ENCODE results near the gene CLIP1.
A peak's percentile ranks its signal among the peaks of the same experiment; 100 is the strongest.

Gene CLIP1

DNA sequence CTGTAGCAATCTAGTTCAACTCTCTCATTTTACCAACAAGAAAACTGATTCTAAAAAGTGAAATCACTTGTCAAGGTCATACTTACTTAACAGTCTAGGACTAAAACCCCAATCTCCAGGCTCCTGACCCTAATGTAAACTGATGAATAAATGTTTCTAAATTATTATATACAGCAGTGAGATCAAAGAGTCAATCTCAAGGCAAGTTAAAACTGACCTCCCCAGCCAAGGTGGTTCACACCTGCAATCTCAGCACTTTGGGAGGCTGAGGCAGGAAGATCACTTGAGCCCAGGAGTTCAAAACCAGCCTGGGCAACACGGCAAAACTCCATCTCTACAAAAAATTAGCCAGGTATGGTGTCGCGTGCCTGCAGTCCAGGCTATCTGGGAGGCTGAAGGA, 15.3 kb downstream of the CLIP1 start:
- TF ChIP-seq NFIC (IDR thresholded peaks at IDR 0.05) (no peak), EP300 (IDR thresholded peaks at IDR 0.05; ENCODE audit: borderline replicate concordance) (no peak), RAD21 (IDR thresholded peaks at IDR 0.05; ENCODE audit: low read depth) (no peak), FOXM1 (IDR thresholded peaks at IDR 0.05; ENCODE audit: borderline replicate concordance, low read depth) (no peak), EGR1 (IDR thresholded peaks at IDR 0.05) (no peak), YY1 (IDR thresholded peaks at IDR 0.05; ENCODE audit: low read depth) (no peak), TCF12 (IDR thresholded peaks at IDR 0.05; ENCODE audit: low read depth) (no peak), CREB1 (IDR thresholded peaks at IDR 0.05; ENCODE audit: low read depth) (no peak), ZBTB7A (IDR thresholded peaks at IDR 0.05; ENCODE audit: low read depth) (no peak), TEAD4 (IDR thresholded peaks at IDR 0.05) (no peak), TAF1 (IDR thresholded peaks at IDR 0.05; ENCODE audit: low read depth) (no peak), CEBPB (IDR thresholded peaks at IDR 0.05) (no peak)
- TF ChIP-seq, protein P1, sequence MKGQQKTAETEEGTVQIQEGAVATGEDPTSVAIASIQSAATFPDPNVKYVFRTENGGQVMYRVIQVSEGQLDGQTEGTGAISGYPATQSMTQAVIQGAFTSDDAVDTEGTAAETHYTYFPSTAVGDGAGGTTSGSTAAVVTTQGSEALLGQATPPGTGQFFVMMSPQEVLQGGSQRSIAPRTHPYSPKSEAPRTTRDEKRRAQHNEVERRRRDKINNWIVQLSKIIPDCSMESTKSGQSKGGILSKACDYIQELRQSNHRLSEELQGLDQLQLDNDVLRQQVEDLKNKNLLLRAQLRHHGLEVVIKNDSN (IDR thresholded peaks at IDR 0.05), result no peak
- TF ChIP-seq, protein P2, sequence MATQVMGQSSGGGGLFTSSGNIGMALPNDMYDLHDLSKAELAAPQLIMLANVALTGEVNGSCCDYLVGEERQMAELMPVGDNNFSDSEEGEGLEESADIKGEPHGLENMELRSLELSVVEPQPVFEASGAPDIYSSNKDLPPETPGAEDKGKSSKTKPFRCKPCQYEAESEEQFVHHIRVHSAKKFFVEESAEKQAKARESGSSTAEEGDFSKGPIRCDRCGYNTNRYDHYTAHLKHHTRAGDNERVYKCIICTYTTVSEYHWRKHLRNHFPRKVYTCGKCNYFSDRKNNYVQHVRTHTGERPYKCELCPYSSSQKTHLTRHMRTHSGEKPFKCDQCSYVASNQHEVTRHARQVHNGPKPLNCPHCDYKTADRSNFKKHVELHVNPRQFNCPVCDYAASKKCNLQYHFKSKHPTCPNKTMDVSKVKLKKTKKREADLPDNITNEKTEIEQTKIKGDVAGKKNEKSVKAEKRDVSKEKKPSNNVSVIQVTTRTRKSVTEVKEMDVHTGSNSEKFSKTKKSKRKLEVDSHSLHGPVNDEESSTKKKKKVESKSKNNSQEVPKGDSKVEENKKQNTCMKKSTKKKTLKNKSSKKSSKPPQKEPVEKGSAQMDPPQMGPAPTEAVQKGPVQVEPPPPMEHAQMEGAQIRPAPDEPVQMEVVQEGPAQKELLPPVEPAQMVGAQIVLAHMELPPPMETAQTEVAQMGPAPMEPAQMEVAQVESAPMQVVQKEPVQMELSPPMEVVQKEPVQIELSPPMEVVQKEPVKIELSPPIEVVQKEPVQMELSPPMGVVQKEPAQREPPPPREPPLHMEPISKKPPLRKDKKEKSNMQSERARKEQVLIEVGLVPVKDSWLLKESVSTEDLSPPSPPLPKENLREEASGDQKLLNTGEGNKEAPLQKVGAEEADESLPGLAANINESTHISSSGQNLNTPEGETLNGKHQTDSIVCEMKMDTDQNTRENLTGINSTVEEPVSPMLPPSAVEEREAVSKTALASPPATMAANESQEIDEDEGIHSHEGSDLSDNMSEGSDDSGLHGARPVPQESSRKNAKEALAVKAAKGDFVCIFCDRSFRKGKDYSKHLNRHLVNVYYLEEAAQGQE (IDR thresholded peaks at IDR 0.05; ENCODE audit: low read depth), result no peak
- TF ChIP-seq, protein P3, sequence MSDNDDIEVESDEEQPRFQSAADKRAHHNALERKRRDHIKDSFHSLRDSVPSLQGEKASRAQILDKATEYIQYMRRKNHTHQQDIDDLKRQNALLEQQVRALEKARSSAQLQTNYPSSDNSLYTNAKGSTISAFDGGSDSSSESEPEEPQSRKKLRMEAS (IDR thresholded peaks at IDR 0.05), result no peak

DNA sequence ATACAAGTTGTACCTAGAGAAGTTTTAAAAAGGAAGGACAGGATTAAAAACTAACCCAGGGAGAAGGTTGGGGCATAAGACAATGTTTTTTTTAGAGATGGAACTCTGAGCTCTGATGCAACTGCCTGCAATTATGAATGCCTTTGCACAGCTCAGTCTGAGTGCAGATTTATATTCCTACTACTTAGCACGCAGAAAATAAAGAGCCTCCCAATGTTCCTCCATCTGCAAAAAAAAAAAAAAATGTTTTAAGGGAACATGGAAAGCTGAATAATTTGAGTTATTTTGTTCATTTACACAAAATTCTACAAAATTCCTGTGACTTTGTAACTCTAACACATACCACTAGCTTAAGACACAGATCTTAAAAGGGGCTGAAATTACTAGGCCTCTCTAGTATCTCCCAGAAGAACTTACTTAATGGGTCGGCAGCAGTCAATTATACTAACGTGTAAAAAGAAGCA, 15.7 kb downstream of the CLIP1 start:
- TF ChIP-seq TEAD4 (IDR thresholded peaks at IDR 0.05) (no peak), CEBPB (IDR thresholded peaks at IDR 0.05) (0 out of 2 replicates have a peak, but pooled peaks have one; percentile 22)

DNA sequence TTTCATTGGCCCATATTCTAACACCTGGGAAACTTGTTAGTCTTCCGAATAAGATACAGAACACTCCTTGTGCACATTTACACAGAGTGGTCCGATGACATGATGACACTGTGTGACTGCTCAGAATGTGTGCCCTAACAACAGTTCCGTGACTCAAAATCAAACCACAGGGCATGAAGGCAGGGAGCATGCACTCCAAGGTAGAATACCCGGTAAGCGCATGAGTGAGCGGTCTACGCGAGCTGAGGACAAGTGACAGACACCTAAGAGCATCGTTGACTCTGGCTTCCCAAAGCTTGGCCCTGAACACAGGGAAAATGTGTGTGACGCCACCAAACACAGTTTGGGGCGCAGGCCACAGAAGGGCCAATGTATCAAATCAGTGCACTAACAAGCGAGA, 18.6 kb downstream of the CLIP1 start:
- TF ChIP-seq, protein P2 (IDR thresholded peaks at IDR 0.05; ENCODE audit: low read depth), result no peak

DNA sequence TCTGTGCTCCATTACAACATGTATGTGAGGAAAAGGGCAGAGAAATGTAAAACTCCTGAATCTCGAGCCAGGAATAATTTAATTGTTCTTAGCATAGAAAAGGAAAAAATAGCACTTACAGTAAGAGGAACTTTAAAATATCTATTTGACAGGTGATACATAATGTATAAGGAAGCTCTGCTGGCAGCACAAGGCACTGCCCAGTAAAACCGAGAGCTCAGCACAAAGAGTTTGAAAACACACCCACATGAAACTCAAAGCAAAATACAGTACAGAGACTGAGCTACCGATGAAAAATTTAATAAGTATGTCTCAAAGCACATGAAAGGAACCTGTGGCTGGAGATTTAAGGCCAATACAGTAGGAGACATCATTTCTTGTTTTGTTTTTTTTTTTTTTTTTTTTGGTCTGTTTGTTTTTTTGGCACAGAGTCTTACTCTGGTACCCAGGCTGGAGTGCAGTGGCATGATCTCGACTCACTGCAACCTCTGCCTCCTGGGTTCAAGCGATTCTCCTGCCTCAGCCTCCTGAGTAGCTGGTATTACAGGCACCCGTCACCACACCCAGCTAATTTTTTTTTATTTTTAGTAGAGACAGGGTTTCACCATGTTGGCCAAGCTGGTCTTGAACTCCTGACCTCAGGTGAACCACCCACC, 19.2 kb downstream of the CLIP1 start:
- no peak for TF ChIP-seq ZBTB7A (IDR thresholded peaks at IDR 0.05; ENCODE audit: low read depth)
- TF ChIP-seq EGR1 (IDR thresholded peaks at IDR 0.05), result no peak
- no peak for TF ChIP-seq TAF1 (IDR thresholded peaks at IDR 0.05; ENCODE audit: low read depth)
- no peak for TF ChIP-seq TEAD4 (IDR thresholded peaks at IDR 0.05)
- TF ChIP-seq, protein P1 (IDR thresholded peaks at IDR 0.05), result no peak
- TF ChIP-seq FOXM1 (IDR thresholded peaks at IDR 0.05; ENCODE audit: borderline replicate concordance, low read depth), result no peak
- no peak for TF ChIP-seq YY1 (IDR thresholded peaks at IDR 0.05; ENCODE audit: low read depth)
- no peak for TF ChIP-seq NFIC (IDR thresholded peaks at IDR 0.05)
- TF ChIP-seq, protein P3 (IDR thresholded peaks at IDR 0.05), result no peak
- TF ChIP-seq RAD21 (IDR thresholded peaks at IDR 0.05; ENCODE audit: low read depth), result no peak
- no peak for TF ChIP-seq EP300 (IDR thresholded peaks at IDR 0.05; ENCODE audit: borderline replicate concordance)
- TF ChIP-seq, protein P2 (IDR thresholded peaks at IDR 0.05; ENCODE audit: low read depth), result no peak
- no peak for TF ChIP-seq TCF12 (IDR thresholded peaks at IDR 0.05; ENCODE audit: low read depth)
- no peak for TF ChIP-seq CREB1 (IDR thresholded peaks at IDR 0.05; ENCODE audit: low read depth)
- TF ChIP-seq CEBPB (IDR thresholded peaks at IDR 0.05), result no peak

DNA sequence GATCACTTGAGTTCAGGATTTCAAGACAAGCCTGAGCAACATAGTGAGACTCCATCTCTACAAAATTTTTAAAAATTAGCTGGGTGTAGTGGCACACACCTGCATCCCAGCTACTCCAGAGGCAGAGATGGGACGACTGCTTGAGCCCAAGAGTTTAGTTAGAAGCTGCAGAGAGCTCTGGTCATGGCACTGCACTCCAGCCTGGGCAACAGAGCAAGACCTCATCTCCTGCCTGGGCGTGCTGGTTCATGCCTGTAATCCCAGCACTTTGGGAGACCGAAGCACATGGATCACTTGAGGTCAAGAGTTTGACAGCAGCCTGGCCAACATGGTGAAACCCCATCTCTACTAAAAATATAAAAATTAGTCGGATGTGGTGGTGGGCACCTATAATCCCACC, 20.2 kb downstream of the CLIP1 start:
- no peak for TF ChIP-seq CEBPB (IDR thresholded peaks at IDR 0.05)
